Activated CD4-positive, CD25-positive, alpha-beta regulatory T cell (primary cell): ENCODE data around the gene TEAD2.
"Not testable (repeated sequence)": the region's sequence is repeated elsewhere in the genome, so short reads cannot be mapped to it uniquely, and the experiment has no call there.

ENCODE experiments used
- DNase-seq, 4 experiments: peaks; one replicate each; lab custom pipeline; 2025; lab: John Stamatoyannopoulos, UW

The TEAD2 gene

GRCh38 chr19:49331616-49332055, 30.6 kb downstream of the TEAD2 start:
- no peak for DNase-seq

- DNase-seq, result not testable (repeated sequence)
Measured at GRCh38 chr19:49331187-49331586, 31.0 kb downstream of the TEAD2 start.

- DNase-seq, result no peak
Measured at GRCh38 chr19:49328741-49329140, 33.5 kb downstream of the TEAD2 start.

GRCh38 chr19:49327878-49328544, 34.2 kb downstream of the TEAD2 start:
- no peak for DNase-seq

GRCh38 chr19:49326165-49326704, 36.0 kb downstream of the TEAD2 start:
- DNase-seq, result no peak

GRCh38 chr19:49325756-49326155, 36.5 kb downstream of the TEAD2 start:
- not testable (repeated sequence) for DNase-seq

GRCh38 chr19:49324801-49325576, 37.2 kb downstream of the TEAD2 start, which contains the start of gene SLC6A16:
SLC6A16 (minus strand) TSS chr19:49325191; CDS start chr19:49311347, 13,844 bp downstream.
- DNase-seq, result no peak

- no peak for DNase-seq
Measured at GRCh38 chr19:49318296-49318695, 43.9 kb downstream of the TEAD2 start.

GRCh38 chr19:49316284-49316683, 45.9 kb downstream of the TEAD2 start:
- DNase-seq, result no peak

- DNase-seq, result no peak
Measured at GRCh38 chr19:49315111-49315510, 47.1 kb downstream of the TEAD2 start.

GRCh38 chr19:49309087-49309486, 53.1 kb downstream of the TEAD2 start:
- no peak for DNase-seq

- DNase-seq, result not testable (repeated sequence)
Measured at GRCh38 chr19:49306734-49307133, 55.5 kb downstream of the TEAD2 start.

GRCh38 chr19:49301866-49302252, 60.4 kb downstream of the TEAD2 start:
- no peak for DNase-seq

GRCh38 chr19:49301165-49301865, 60.9 kb downstream of the TEAD2 start:
- peak; percentile 61 to 70 (median 65) for DNase-seq

GRCh38 chr19:49298653-49299052, 63.6 kb downstream of the TEAD2 start:
- not testable (repeated sequence) for DNase-seq

GRCh38 chr19:49297403-49297802, 64.8 kb downstream of the TEAD2 start:
- no peak for DNase-seq

GRCh38 chr19:49295208-49295880, 66.9 kb downstream of the TEAD2 start:
- DNase-seq, result no peak

GRCh38 chr19:49294401-49294800, 67.8 kb downstream of the TEAD2 start:
- no peak for DNase-seq
